Pancreas (tissue), 10 donors: ENCODE data around the gene ESM1. TPM values are rescaled to one million over a fixed set of nuclear protein-coding genes. Genes with fewer than 3 reads are reported as not detected.

Experiments used
- ATAC-seq, 4 donors: fragments of 200-7000 bp; cut with Tn5 transposase; one replicate each; pipeline versions ENCODE4 v1.8.0 to v1.9.1; 2020; ENCODE audit warnings: mild to moderate bottlenecking in 4 of 4, moderate library complexity in 4 of 4
- DNase-seq, 6 donors: peaks; one replicate each; pipeline ENCODE4 v3.0.0-alpha.2; 2020
- FAIRE-seq: peaks from 2 replicates; lab custom pipeline; 2012; peaks lifted over from hg19 to GRCh38; lab: Jason Lieb, UNC
- H3K27ac ChIP-seq, 4 donors: fragments of 200-600 bp; sonication (generic); 1 replicate in 3 of 4; 2 replicates in 1 of 4; pipeline versions ENCODE4 v1.5.0 to v1.8.0; 2020
- H3K27me3 ChIP-seq, 4 donors: fragments of 200-600 bp; one replicate each; pipeline ENCODE4 v1.8.0; 2021
- H3K36me3 ChIP-seq, 3 donors: fragments of 200-600 bp; sonication (generic) in 1 of 3; one replicate each; pipeline versions ENCODE4 v1.5.0 to v1.8.0; 2020 to 2021
- H3K4me1 ChIP-seq, 3 donors: fragments of 200-600 bp; one replicate each; pipeline ENCODE4 v1.8.0; 2021
- H3K4me3 ChIP-seq, 4 donors: fragments of 200-600 bp; sonication (generic) in 2 of 4; one replicate each; pipeline versions ENCODE4 v1.5.0 to v1.8.0; 2020 to 2021
- H3K9me3 ChIP-seq, 4 donors: fragments of 200-600 bp; one replicate each; pipeline ENCODE4 v1.8.0; 2021
- CTCF ChIP-seq, 4 donors: fragments of 200-600 bp; sonication (generic) in 3 of 4; IDR thresholded peaks; one replicate each; pipeline versions ENCODE4 v1.5.0 to v1.8.0; 2021; ENCODE audit warnings: antibody characterized with exemption in 4 of 4
- WGBS, 2 donors: extraction: QIAGEN DNeasy Blood & Tissue Kit; methylation state at CpG; one replicate each; pipeline ENCODE4 v1.1.7; 2013; 5-methylcytosine and 5-hydroxymethylcytosine counted together
- intact Hi-C, 3 donors: fragments of 100-400 bp; cut with DNase I; formaldehyde crosslinking; loops; one replicate each; pipeline versions ENCODE4 v1.11.1 to v1.14.2; 2022
- polyA plus RNA-seq, 2 donors: library from polyadenylated mRNA; stranded (reverse); fragments of 200-250 nt; gene quantifications; one replicate each; pipeline ENCODE4 v1.2.3, GENCODE V29; 2013
- total RNA-seq, 6 donors: library from RNA; stranded (reverse); fragmentation: NEBNext Ultra II Directional in 4 of 6; extraction: Animal tissue kit (Norgen Biotek cat#: 25700) in 4 of 6; gene quantifications; one replicate each; pipeline versions ENCODE4 v1.2.1 to v1.2.4, GENCODE V29; 2021 to 2023
- donor health status: healthy with polysubstance abuse.
- donor health status: DM: no; HTN: no; CAD: no; lungs with moderate emphysema.
- donor health status: DM: no; HTN: no; CAD: no.
- donor health status: control.
- donor health status: control.
- donor health status: Bipolar disorder and iron deficiency.
- donor health status: DM: yes; HTN: yes; CAD: no.
- donor health status: DM: no; HTN: no; CAD: no.
- donor health status: DM: no; HTN: no; CAD: no.
- donor health status: DM: yes; HTN: yes; CAD: no.

The ESM1 gene
- total and polyA plus RNA-seq, 8 donors, result 0.08 to 1.0 (median 0.69) TPM; not detected in 2

GRCh38 chr5:54959673-54960418 is 25.5 kb downstream of the ESM1 start:
- TF ChIP-seq CTCF (IDR thresholded peaks at IDR 0.05), result no peak
- ATAC-seq (no peak), FAIRE-seq (no peak), DNase-seq (no peak)
- no peak overlapping the region for H3K4me3 ChIP-seq
- no peak overlapping the region for H3K27ac ChIP-seq
- intact Hi-C loops, result no loop called here
- H3K36me3 ChIP-seq, result no peaks in the 10 kb centered on the region
- no peaks in the 10 kb centered on the region for H3K9me3 ChIP-seq
- H3K27me3 ChIP-seq, result no peaks in the 10 kb centered on the region
- WGBS, 2 donors, result 60 to 61% methylated on average over 6 of the region's 6 CpGs
- H3K4me1 ChIP-seq, result no peaks in the 10 kb centered on the region

GRCh38 chr5:54956922-54957321 is 28.5 kb downstream of the ESM1 start:
- Histone ChIP-seq H3K4me3 (no peak overlapping the region), H3K27ac (no peak overlapping the region), H3K4me1 (no peaks in the 10 kb centered on the region), H3K9me3 (no peaks in the 10 kb centered on the region), H3K27me3 (no peaks in the 10 kb centered on the region), H3K36me3 (no peaks in the 10 kb centered on the region)
- ATAC-seq (no peak), DNase-seq (no peak), FAIRE-seq (no peak)
- TF ChIP-seq CTCF (IDR thresholded peaks at IDR 0.05), result no peak
- intact Hi-C loops, result no loop called here

- WGBS, 2 donors, result 66 to 69% methylated on average over 1 of the region's 1 CpG
- Histone ChIP-seq H3K27me3 (no peaks in the 10 kb centered on the region), H3K27ac (no peak overlapping the region), H3K4me3 (no peak overlapping the region), H3K9me3 (no peaks in the 10 kb centered on the region), H3K36me3 (no peaks in the 10 kb centered on the region), H3K4me1 (no peaks in the 10 kb centered on the region)
- intact Hi-C loops, result loop anchor here in 1 of 3 donors (10.0 kb wide), 1 partner anchor 198 kb away; no protein-coding TSS in a partner anchor
- no peak for FAIRE-seq
- TF ChIP-seq CTCF (IDR thresholded peaks at IDR 0.05), result no peak
- ATAC-seq, result no peak
- no peak for DNase-seq
Measured at GRCh38 chr5:54947187-54947586, 38.2 kb downstream of the ESM1 start.

GRCh38 chr5:54946306-54946819 is 39.0 kb downstream of the ESM1 start:
- WGBS, 2 donors, result 49 to 55% methylated on average over 3 of the region's 3 CpGs
- H3K4me1 ChIP-seq, result no peaks in the 10 kb centered on the region
- no peaks in the 10 kb centered on the region for H3K9me3 ChIP-seq
- H3K27me3 ChIP-seq, result no peaks in the 10 kb centered on the region
- DNase-seq, result no peak
- H3K4me3 ChIP-seq, result no peak overlapping the region
- H3K27ac ChIP-seq, result no peak overlapping the region
- intact Hi-C loops, result loop anchor here in 1 of 3 donors (10.0 kb wide), 1 partner anchor 198 kb away; no protein-coding TSS in a partner anchor
- no peak for FAIRE-seq
- H3K36me3 ChIP-seq, result no peaks in the 10 kb centered on the region
- no peak for TF ChIP-seq CTCF (IDR thresholded peaks at IDR 0.05)
- ATAC-seq, result no peak

- no peak for FAIRE-seq
- peak in 3 of 4 donors; percentile 52 to 65 (median 64) for ATAC-seq
- no peaks in the 10 kb centered on the region for H3K4me1 ChIP-seq
- peak; percentile 29 to 62 (median 49) for TF ChIP-seq CTCF (IDR thresholded peaks at IDR 0.05)
- no peaks in the 10 kb centered on the region for H3K9me3 ChIP-seq
- no peaks in the 10 kb centered on the region for H3K27me3 ChIP-seq
- H3K4me3 ChIP-seq, result no peak overlapping the region
- no peaks in the 10 kb centered on the region for H3K36me3 ChIP-seq
- peak in 1 of 6 donors; percentile 12 for DNase-seq
- H3K27ac ChIP-seq, result no peak overlapping the region
- 55 to 67% methylated on average over 7 of the region's 7 CpGs for WGBS, 2 donors
- intact Hi-C loops, result loop anchor here in 1 of 3 donors (10.0 kb wide), 1 partner anchor 200 kb away; no protein-coding TSS in a partner anchor
Measured at GRCh38 chr5:54944364-54944763, 41.0 kb downstream of the ESM1 start.
